H9 (cell line): ENCODE results near the gene PLPP6. TPM values are rescaled to one million over a fixed set of nuclear protein-coding genes. Genes with fewer than 3 reads are reported as not detected.
A peak's percentile ranks its signal among the peaks of the same experiment; 100 is the strongest.
"Not testable (repeated sequence)": the region's sequence is repeated elsewhere in the genome, so short reads cannot be mapped to it uniquely, and the experiment has no call there.

Experiments
- DNase-seq: peaks from one replicate; pipeline ENCODE4 v3.0.0-alpha.2; 2017
- H2AFZ ChIP-seq: one replicate; pipeline ENCODE4 v1.6.1; 2013; ENCODE audit warnings: mild to moderate bottlenecking, low read length, control low read depth, moderate library complexity
- H2AK5ac ChIP-seq: 2 replicates; pipeline ENCODE4 v1.6.1; 2013; ENCODE audit warnings: low read length, control low read depth, mixed read lengths; ENCODE audit not compliant: insufficient read length
- H2BK120ac ChIP-seq: one replicate; pipeline ENCODE4 v1.6.1; 2013; ENCODE audit warnings: low read depth, mild to moderate bottlenecking, low read length, control low read depth, inconsistent platforms; ENCODE audit not compliant: poor library complexity, severe bottlenecking
- H2BK12ac ChIP-seq: 2 replicates; pipeline ENCODE4 v1.6.1; 2013; ENCODE audit warnings: low read length, control low read depth, mixed read lengths, low read depth; ENCODE audit not compliant: insufficient read length
- H2BK15ac ChIP-seq: 2 replicates; pipeline ENCODE4 v1.6.1; 2013; ENCODE audit warnings: low read depth, low read length, control low read depth
- H2BK20ac ChIP-seq: one replicate; pipeline ENCODE4 v1.6.1; 2013; ENCODE audit warnings: low read depth, mild to moderate bottlenecking, low read length, control low read depth, inconsistent platforms; ENCODE audit not compliant: poor library complexity, severe bottlenecking
- H2BK5ac ChIP-seq: 2 replicates; pipeline ENCODE4 v1.6.1; 2013; ENCODE audit warnings: low read length, control low read depth, mixed read lengths; ENCODE audit not compliant: insufficient read length
- H3K14ac ChIP-seq: 2 replicates; pipeline ENCODE4 v1.6.1; 2013; ENCODE audit warnings: low read length, control low read depth; ENCODE audit not compliant: insufficient read depth
- H3K18ac ChIP-seq: 2 replicates; pipeline ENCODE4 v1.6.1; 2013; ENCODE audit warnings: low read depth, mild to moderate bottlenecking, mixed read lengths, low read length, control low read depth; ENCODE audit not compliant: insufficient read length
- H3K23ac ChIP-seq: 2 replicates; pipeline ENCODE4 v1.6.1; 2013; ENCODE audit warnings: low read length, control low read depth, mixed read lengths, low read depth; ENCODE audit not compliant: insufficient read length
- H3K23me2 ChIP-seq: 2 replicates; pipeline ENCODE4 v1.6.1; 2013; ENCODE audit warnings: low read depth, mild to moderate bottlenecking, mixed read lengths, low read length, control low read depth; ENCODE audit not compliant: insufficient read length, poor library complexity, severe bottlenecking
- H3K27ac ChIP-seq: 2 replicates; pipeline ENCODE4 v1.5.1; 2013; ENCODE audit warnings: low read length, control low read depth, mixed read lengths, low read depth; ENCODE audit not compliant: insufficient read length
- H3K27me3 ChIP-seq: 2 replicates; pipeline ENCODE4 v1.6.1; 2013; ENCODE audit warnings: low read length, control low read depth, inconsistent platforms; ENCODE audit not compliant: insufficient read depth
- H3K4ac ChIP-seq: 2 replicates; pipeline ENCODE4 v1.6.1; 2013; ENCODE audit warnings: low read depth, mild to moderate bottlenecking, control low read depth, inconsistent platforms, low read length, moderate library complexity
- H3K4me1 ChIP-seq: 2 replicates; pipeline ENCODE4 v1.6.1; 2013; ENCODE audit warnings: low read length, control low read depth, inconsistent platforms; ENCODE audit not compliant: insufficient read depth
- H3K4me2 ChIP-seq: 2 replicates; pipeline ENCODE4 v1.6.1; 2013; ENCODE audit warnings: low read length, control low read depth, mixed read lengths; ENCODE audit not compliant: insufficient read length, insufficient read depth
- H3K56ac ChIP-seq: 2 replicates; pipeline ENCODE4 v1.6.1; 2013; ENCODE audit warnings: low read depth, mild to moderate bottlenecking, mixed read lengths, low read length, control low read depth; ENCODE audit not compliant: insufficient read length
- H3K79me1 ChIP-seq: 2 replicates; pipeline ENCODE4 v1.6.1; 2013; ENCODE audit warnings: low read depth, mild to moderate bottlenecking, moderate library complexity, low read length, control low read depth, inconsistent platforms; ENCODE audit not compliant: insufficient read depth, poor library complexity, severe bottlenecking
- H3K79me2 ChIP-seq: 2 replicates; pipeline ENCODE4 v1.6.1; 2013; ENCODE audit warnings: low read length, control low read depth, inconsistent platforms; ENCODE audit not compliant: insufficient read depth
- H3K9ac ChIP-seq: 2 replicates; pipeline ENCODE4 v1.6.1; 2013; ENCODE audit warnings: low read length, control low read depth, mixed read lengths; ENCODE audit not compliant: insufficient read length; ENCODE audit errors: extremely low read depth
- H3K9me3 ChIP-seq: one replicate; pipeline ENCODE4 v1.6.1; 2013; ENCODE audit warnings: low read depth, low read length, inconsistent platforms; ENCODE audit not compliant: control insufficient read depth
- H3T11ph ChIP-seq: one replicate; pipeline ENCODE4 v1.6.1; 2013; ENCODE audit warnings: mild to moderate bottlenecking, low read length, control low read depth, inconsistent platforms
- H4K20me1 ChIP-seq: one replicate; pipeline ENCODE4 v1.6.1; 2013; ENCODE audit not compliant: control insufficient read depth, insufficient read length, insufficient read depth
- H4K5ac ChIP-seq: 2 replicates; pipeline ENCODE4 v1.6.1; 2013; ENCODE audit warnings: low read depth, mild to moderate bottlenecking, mixed read lengths, low read length, control low read depth; ENCODE audit not compliant: insufficient read length
- H4K8ac ChIP-seq: replicated peaks from 2 replicates; pipeline ENCODE4 v1.6.1; 2013; ENCODE audit warnings: low read length, control low read depth, mixed read lengths, low read depth; ENCODE audit not compliant: insufficient read length
- H4K91ac ChIP-seq: 2 replicates; pipeline ENCODE4 v1.6.1; 2013; ENCODE audit warnings: low read depth, mild to moderate bottlenecking, moderate library complexity, mixed read lengths, low read length, control low read depth; ENCODE audit not compliant: insufficient read length
- H3K27ac Mint-ChIP-seq, 3 experiments: 2 replicates in 2 of 3; 3 replicates in 1 of 3; pipeline ENCODE4 v1.8.0; 2020 to 2021; ENCODE audit warnings: mixed read lengths in 3 of 3, mild to moderate bottlenecking in 1 of 3, moderate library complexity in 1 of 3
- H3K27me3 Mint-ChIP-seq: 2 replicates; pipeline ENCODE4 v1.8.0; 2021; ENCODE audit warnings: low read depth, mild to moderate bottlenecking, moderate library complexity, mixed read lengths
- H3K36me3 Mint-ChIP-seq, 3 experiments: 2 replicates in 2 of 3; 3 replicates in 1 of 3; pipeline ENCODE4 v1.8.0; 2020 to 2021; ENCODE audit warnings: low read depth in 3 of 3, mixed read lengths in 3 of 3; ENCODE audit not compliant: insufficient read depth in 1 of 3
- H3K4me1 Mint-ChIP-seq, 2 experiments: 2 replicates each; pipeline ENCODE4 v1.8.0; 2020; ENCODE audit warnings: mixed read lengths in 2 of 2
- H3K4me3 Mint-ChIP-seq, 2 experiments: 2 replicates in 1 of 2; 3 replicates in 1 of 2; pipeline ENCODE4 v1.8.0; 2020 to 2021; ENCODE audit warnings: mild to moderate bottlenecking in 2 of 2, mixed read lengths in 2 of 2, moderate library complexity in 1 of 2
- H3K9me3 Mint-ChIP-seq, 2 experiments: 2 replicates in 1 of 2; 3 replicates in 1 of 2; pipeline ENCODE4 v1.8.0; 2020; ENCODE audit warnings: mild to moderate bottlenecking in 2 of 2, mixed read lengths in 2 of 2, moderate library complexity in 1 of 2
- CTCF ChIP-seq: fragments of 200-600 bp; sonication (generic); conservative IDR thresholded peaks from 3 replicates; pipeline ENCODE4 v1.8.0; 2021; ENCODE audit warnings: antibody characterized with exemption, mild to moderate bottlenecking
- WGBS: extraction: QIAGEN DNeasy Blood & Tissue Kit; methylation state at CpG from one replicate; pipeline ENCODE4 v1.1.7; 2013; ENCODE audit warnings: missing lambda C conversion rate, low lambda C conversion rate, mixed read lengths; ENCODE audit not compliant: insufficient read length; ENCODE audit errors: extremely low coverage; 5-methylcytosine and 5-hydroxymethylcytosine counted together
- total RNA-seq: library from RNA; stranded (reverse); gene quantifications from 2 replicates; pipeline ENCODE4 v1.2.1, GENCODE V29; 2021

PLPP6 gene
- total RNA-seq, 1 experiment from 2014 or later: 7.6 TPM

- H2AK5ac ChIP-seq: no peak overlapping the region
- no peak overlapping the region for H2BK5ac ChIP-seq
- H3K27me3 ChIP-seq: no peaks in the 10 kb centered on the region
- H3K79me2 ChIP-seq: no peaks in the 10 kb centered on the region
- no peak overlapping the region for H3T11ph ChIP-seq
- H3K9me3 ChIP-seq: no peaks in the 10 kb centered on the region
- H3K4me1 Mint-ChIP-seq: peaks cover 20 to 26% of the 10 kb centered on the region in 2 experiments
- H2BK120ac ChIP-seq: no peak overlapping the region
- no peak overlapping the region for H3K18ac ChIP-seq
- no peak overlapping the region for H2BK15ac ChIP-seq
- no peak overlapping the region for H4K5ac ChIP-seq
- H2BK20ac ChIP-seq: peak overlapping the region; percentile 90
- no peak overlapping the region for H3K4me2 ChIP-seq
- H2BK12ac ChIP-seq: no peak overlapping the region
- H4K91ac ChIP-seq: no peak overlapping the region
- no CpG with 5 or more reads among the region's 4 CpGs for WGBS
- no peak overlapping the region for H3K4me3 Mint-ChIP-seq
- no peak overlapping the region for H4K8ac ChIP-seq
- H3K27me3 Mint-ChIP-seq: no peaks in the 10 kb centered on the region
- DNase-seq: no peak
- no peak overlapping the region for H3K14ac ChIP-seq
- H3K9ac ChIP-seq: no peak overlapping the region
- no peak overlapping the region for H3K27ac ChIP-seq
- no peak overlapping the region for H3K23ac ChIP-seq
- no peak overlapping the region for H3K4ac ChIP-seq
- H3K27ac Mint-ChIP-seq: no peak overlapping the region
- H3K4me1 ChIP-seq: no peaks in the 10 kb centered on the region
- no peak overlapping the region for H2AFZ ChIP-seq
- no peak overlapping the region for H3K56ac ChIP-seq
- peaks cover 2% of the 10 kb centered on the region for H4K20me1 ChIP-seq
- TF ChIP-seq CTCF: no peak
- no peaks in the 10 kb centered on the region for H3K79me1 ChIP-seq
- peaks cover 0 to 2% (median 0%) of the 10 kb centered on the region in 3 experiments; a peak in 1 of 7 replicates for H3K36me3 Mint-ChIP-seq
- no peaks in the 10 kb centered on the region for H3K23me2 ChIP-seq
- H3K9me3 Mint-ChIP-seq: peaks cover 2% of the 10 kb centered on the region in 2 experiments; a peak in 2 of 5 replicates
Measured at GRCh38 chr9:4657426-4658159, 4.5 kb upstream of the PLPP6 start.

- WGBS: no CpG with 5 or more reads among the region's 5 CpGs
- H4K5ac ChIP-seq, H4K91ac ChIP-seq, H3K9me3 Mint-ChIP-seq, H3T11ph ChIP-seq, H3K36me3 Mint-ChIP-seq, H3K23ac ChIP-seq, H3K18ac ChIP-seq, H3K79me2 ChIP-seq, H2BK5ac ChIP-seq, H3K27me3 ChIP-seq, H2BK15ac ChIP-seq, H3K27ac ChIP-seq, H3K23me2 ChIP-seq, H3K27me3 Mint-ChIP-seq, H3K79me1 ChIP-seq, H3K56ac ChIP-seq, H3K9ac ChIP-seq, H2BK20ac ChIP-seq, H4K8ac ChIP-seq, H2AFZ ChIP-seq, H2BK12ac ChIP-seq, H3K14ac ChIP-seq, H3K4me3 Mint-ChIP-seq, H3K27ac Mint-ChIP-seq, H4K20me1 ChIP-seq, H3K9me3 ChIP-seq, H3K4ac ChIP-seq, DNase-seq, H3K4me2 ChIP-seq, H2BK120ac ChIP-seq, H2AK5ac ChIP-seq: not testable (repeated sequence)
- peaks cover 11% of the 10 kb centered on the region for H3K4me1 ChIP-seq
- H3K4me1 Mint-ChIP-seq: peaks cover 49 to 54% of the 10 kb centered on the region in 2 experiments
Measured at GRCh38 chr9:4660665-4661064, 1.4 kb upstream of the PLPP6 start.
